Measurements from ENCODE around the gene SRCAP.
A peak's percentile ranks its signal among the peaks of the same experiment; 100 is the strongest.
"Not testable (repeated sequence)": the region's sequence is repeated elsewhere in the genome, so short reads cannot be mapped to it uniquely, and the experiment has no call there.

The SRCAP gene

GRCh38 chr16:30669903-30670824, 28.8 kb upstream of the SRCAP start:
- Mint-ChIP-seq H3K27ac (peak overlapping the region; percentile 37), H3K4me1 (ENCODE audit: low read depth) (no peaks in the 10 kb centered on the region), H3K4me3 (no peak overlapping the region), H3K9me3 (no peaks in the 10 kb centered on the region), H3K36me3 (ENCODE audit: low read depth) (peaks cover 60% of the 10 kb centered on the region), H3K27me3 (no peaks in the 10 kb centered on the region)
- no peak for DNase-seq

DNA sequence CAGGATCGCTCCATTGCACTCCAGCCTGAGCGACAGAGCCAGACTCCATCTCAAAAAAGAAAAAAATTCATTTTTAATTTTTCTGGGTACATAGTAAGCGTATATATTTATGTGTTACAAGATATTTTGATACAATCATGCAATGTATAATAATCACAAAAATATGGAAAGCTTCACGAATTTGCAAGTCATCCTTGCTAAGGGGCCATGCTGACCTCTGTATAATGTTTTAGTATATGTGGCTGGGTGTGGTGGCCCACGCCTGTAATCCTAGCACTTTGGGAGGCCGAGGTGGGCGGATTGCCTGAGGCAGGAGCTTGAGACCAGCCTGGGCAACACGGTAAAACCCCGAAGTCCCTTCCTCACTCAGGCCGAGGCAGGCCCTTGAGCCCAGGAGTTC, 23.8 kb upstream of the SRCAP start:
- no peaks in the 10 kb centered on the region for H3K27me3 Mint-ChIP-seq
- H3K4me3 Mint-ChIP-seq: no peak overlapping the region
- H3K4me1 Mint-ChIP-seq (ENCODE audit: low read depth): no peaks in the 10 kb centered on the region
- no peak overlapping the region for H3K27ac Mint-ChIP-seq
- H3K9me3 Mint-ChIP-seq: no peaks in the 10 kb centered on the region
- peaks cover 19% of the 10 kb centered on the region for H3K36me3 Mint-ChIP-seq (ENCODE audit: low read depth)
- no peak for DNase-seq

DNA sequence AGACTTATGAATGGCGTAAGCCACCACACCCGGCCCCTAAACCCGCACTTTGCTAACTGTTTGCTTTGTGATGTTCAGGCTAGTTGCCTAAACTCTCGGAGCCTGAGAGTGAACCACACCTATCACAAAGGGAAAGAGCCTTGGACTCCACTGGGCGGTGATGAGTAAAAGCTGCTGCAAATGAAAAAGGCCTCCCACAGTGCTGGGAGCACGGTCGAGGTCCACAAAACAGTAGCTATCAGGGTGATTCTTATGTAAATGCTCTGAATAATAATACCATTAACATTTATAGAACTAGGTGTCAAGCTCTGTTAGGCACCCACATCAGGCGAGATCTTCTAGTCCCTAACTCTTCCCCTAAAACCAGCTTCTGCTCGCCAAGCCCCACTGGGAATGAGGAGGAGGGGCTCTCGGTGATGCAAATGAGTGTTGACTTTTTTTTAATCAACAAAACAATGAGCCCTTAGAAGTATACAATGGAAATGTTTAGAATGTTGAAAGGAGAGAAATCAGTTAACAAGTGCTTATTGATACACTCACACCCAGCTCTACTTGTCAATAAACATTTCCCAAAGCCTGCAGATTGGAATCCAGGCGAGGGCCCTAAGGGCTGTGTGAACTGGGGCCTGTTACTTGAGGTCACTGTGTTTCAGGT, 20.9 kb upstream of the SRCAP start:
- Mint-ChIP-seq H3K36me3 (ENCODE audit: low read depth) (no peaks in the 10 kb centered on the region), H3K27me3 (no peaks in the 10 kb centered on the region), H3K4me1 (ENCODE audit: low read depth) (no peaks in the 10 kb centered on the region), H3K9me3 (no peaks in the 10 kb centered on the region), H3K27ac (no peak overlapping the region), H3K4me3 (no peak overlapping the region)
- no peak for DNase-seq

DNA sequence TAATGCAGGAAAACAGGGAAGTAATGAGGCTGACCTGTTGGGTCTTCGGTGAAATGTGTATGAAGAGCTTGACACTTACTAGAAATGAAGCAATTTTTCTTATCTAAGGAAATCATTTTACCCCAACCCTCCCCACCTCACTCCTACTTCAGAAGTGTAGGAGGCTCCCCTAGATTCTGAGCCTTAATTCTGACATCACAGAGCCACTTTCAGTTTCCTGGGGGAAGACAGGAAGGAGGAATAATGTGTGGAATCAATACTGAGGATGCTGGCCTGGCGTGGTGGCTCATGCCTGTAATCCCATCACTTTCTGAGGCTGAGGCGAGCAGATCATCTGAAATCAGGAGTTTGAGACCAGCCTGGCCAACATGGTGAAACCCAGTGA, 20.4 kb upstream of the SRCAP start:
- H3K27me3 Mint-ChIP-seq: no peaks in the 10 kb centered on the region
- H3K36me3 Mint-ChIP-seq (ENCODE audit: low read depth): no peaks in the 10 kb centered on the region
- no peak for DNase-seq
- no peaks in the 10 kb centered on the region for H3K4me1 Mint-ChIP-seq (ENCODE audit: low read depth)
- H3K27ac Mint-ChIP-seq: no peak overlapping the region
- no peaks in the 10 kb centered on the region for H3K9me3 Mint-ChIP-seq
- H3K4me3 Mint-ChIP-seq: no peak overlapping the region

- Mint-ChIP-seq H3K27me3 (no peaks in the 10 kb centered on the region), H3K9me3 (no peaks in the 10 kb centered on the region), H3K36me3 (ENCODE audit: low read depth) (no peaks in the 10 kb centered on the region), H3K27ac (no peak overlapping the region), H3K4me1 (ENCODE audit: low read depth) (no peaks in the 10 kb centered on the region), H3K4me3 (no peak overlapping the region)
- no peak for DNase-seq
Observed at GRCh38 chr16:30680326-30680725, 18.6 kb upstream of the SRCAP start.

DNA sequence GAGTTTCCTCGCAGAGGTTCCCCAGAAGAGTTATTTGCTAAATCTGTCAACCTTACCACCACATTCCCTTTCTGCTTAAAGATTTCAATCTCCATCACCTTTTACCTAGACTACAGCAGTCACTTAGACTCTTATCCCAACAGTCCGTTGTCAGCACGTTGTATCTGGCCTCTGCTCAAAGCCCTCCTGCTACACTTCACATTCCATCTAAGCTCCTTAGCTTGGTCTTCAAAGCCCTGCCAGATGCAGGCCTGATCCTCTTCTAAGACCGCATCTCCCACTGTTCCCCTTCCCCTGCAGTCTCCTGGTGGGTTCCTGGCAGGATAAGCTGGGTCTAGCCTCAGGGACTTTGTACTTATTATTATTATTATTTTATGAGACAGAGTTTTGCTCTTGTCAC, 10.3 kb upstream of the SRCAP start:
- Mint-ChIP-seq H3K4me3 (no peak overlapping the region), H3K9me3 (no peaks in the 10 kb centered on the region), H3K36me3 (ENCODE audit: low read depth) (no peaks in the 10 kb centered on the region), H3K27ac (no peak overlapping the region), H3K4me1 (ENCODE audit: low read depth) (peaks cover 6% of the 10 kb centered on the region), H3K27me3 (no peaks in the 10 kb centered on the region)
- no peak for DNase-seq

DNA sequence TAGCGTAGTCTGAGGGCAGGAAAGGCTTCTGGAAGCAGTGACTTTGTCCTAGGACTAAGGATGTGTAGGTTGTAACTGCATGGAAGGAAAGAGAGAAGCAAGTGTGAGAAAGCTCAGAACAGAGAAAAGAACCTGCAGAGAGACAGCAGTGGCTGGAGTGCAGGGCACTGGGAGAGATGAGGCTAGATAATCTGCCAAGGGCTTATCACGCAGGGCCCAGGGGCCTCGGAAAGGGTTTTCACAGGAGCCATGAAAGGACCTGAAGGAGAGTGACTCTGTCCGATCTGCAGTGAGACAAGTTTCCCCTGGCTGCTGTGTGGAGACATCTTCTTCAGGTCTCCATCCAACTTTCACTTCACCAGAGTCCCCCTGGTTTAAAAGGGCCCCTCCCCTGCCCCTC, 7.1 kb upstream of the SRCAP start:
- Mint-ChIP-seq H3K9me3 (no peaks in the 10 kb centered on the region), H3K4me1 (ENCODE audit: low read depth) (peaks cover 8% of the 10 kb centered on the region), H3K4me3 (no peak overlapping the region), H3K36me3 (ENCODE audit: low read depth) (no peaks in the 10 kb centered on the region), H3K27ac (no peak overlapping the region), H3K27me3 (no peaks in the 10 kb centered on the region)
- DNase-seq: no peak

- H3K9me3 Mint-ChIP-seq: no peaks in the 10 kb centered on the region
- peaks cover 14% of the 10 kb centered on the region for H3K4me1 Mint-ChIP-seq (ENCODE audit: low read depth)
- no peak overlapping the region for H3K27ac Mint-ChIP-seq
- H3K27me3 Mint-ChIP-seq: no peaks in the 10 kb centered on the region
- no peaks in the 10 kb centered on the region for H3K36me3 Mint-ChIP-seq (ENCODE audit: low read depth)
- no peak for DNase-seq
- H3K4me3 Mint-ChIP-seq: no peak overlapping the region
Observed at GRCh38 chr16:30692396-30693064, 6.4 kb upstream of the SRCAP start.

DNA sequence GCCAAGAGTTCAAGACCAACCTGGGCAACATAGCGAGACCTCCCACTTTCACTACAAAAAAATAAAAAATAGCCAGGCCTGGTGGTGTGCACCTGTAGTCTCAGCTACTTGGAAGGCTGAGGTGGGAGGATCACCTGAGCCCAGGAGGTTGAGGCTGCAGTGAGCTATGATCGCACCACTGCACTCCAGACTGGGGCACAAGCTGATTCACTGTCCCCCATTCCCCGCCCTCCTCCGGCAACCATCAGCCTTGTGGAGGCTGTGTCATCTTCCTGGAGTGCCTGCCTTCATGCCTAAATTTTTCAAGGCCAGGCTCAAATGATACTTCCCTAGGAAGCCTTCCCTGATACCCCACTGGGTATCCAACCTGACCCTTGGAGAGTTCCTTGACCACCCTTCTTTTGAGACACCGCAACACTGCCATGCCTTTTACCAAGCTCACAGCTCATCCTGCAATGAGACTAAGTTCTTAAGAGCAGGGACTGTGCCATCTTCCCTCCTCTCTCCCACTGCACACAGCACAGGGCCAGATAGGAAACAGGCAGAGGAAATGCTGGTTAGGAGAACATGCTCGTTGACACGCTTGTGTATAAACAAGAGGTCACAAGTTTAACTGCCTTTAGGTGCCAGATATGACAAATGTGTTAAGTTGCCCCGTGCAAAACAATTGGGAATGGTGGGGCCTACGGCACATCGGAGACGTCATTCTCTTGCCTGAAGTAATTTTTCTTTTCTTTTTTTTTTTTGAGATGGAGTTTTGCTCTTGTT, 3.9 kb upstream of the SRCAP start:
- peak overlapping the region; percentile 34 for H3K27ac Mint-ChIP-seq
- no peaks in the 10 kb centered on the region for H3K9me3 Mint-ChIP-seq
- peaks cover 23% of the 10 kb centered on the region for H3K4me1 Mint-ChIP-seq (ENCODE audit: low read depth)
- H3K36me3 Mint-ChIP-seq (ENCODE audit: low read depth): peaks cover 19% of the 10 kb centered on the region
- no peak for DNase-seq
- no peak overlapping the region for H3K4me3 Mint-ChIP-seq
- H3K27me3 Mint-ChIP-seq: no peaks in the 10 kb centered on the region

GRCh38 chr16:30696646-30697045, 2.3 kb upstream of the SRCAP start:
- H3K9me3 Mint-ChIP-seq, H3K27ac Mint-ChIP-seq, DNase-seq, H3K27me3 Mint-ChIP-seq, H3K4me3 Mint-ChIP-seq: not testable (repeated sequence)
- Mint-ChIP-seq H3K4me1 (ENCODE audit: low read depth) (peaks cover 32% of the 10 kb centered on the region), H3K36me3 (ENCODE audit: low read depth) (peaks cover 34% of the 10 kb centered on the region)

GRCh38 chr16:30697264-30698138, 1.5 kb upstream of the SRCAP start:
- peak overlapping the region; percentile 97 for H3K4me3 Mint-ChIP-seq
- H3K27me3 Mint-ChIP-seq: no peaks in the 10 kb centered on the region
- H3K4me1 Mint-ChIP-seq (ENCODE audit: low read depth): peaks cover 32% of the 10 kb centered on the region
- DNase-seq: no peak
- no peaks in the 10 kb centered on the region for H3K9me3 Mint-ChIP-seq
- peaks cover 41% of the 10 kb centered on the region for H3K36me3 Mint-ChIP-seq (ENCODE audit: low read depth)
- H3K27ac Mint-ChIP-seq: peak overlapping the region; percentile 100

GRCh38 chr16:30698139-30698815, 694 bp upstream of the SRCAP start:
- H3K27me3 Mint-ChIP-seq: no peaks in the 10 kb centered on the region
- peak overlapping the region; percentile 100 for H3K27ac Mint-ChIP-seq
- no peaks in the 10 kb centered on the region for H3K9me3 Mint-ChIP-seq
- H3K4me3 Mint-ChIP-seq: peak overlapping the region; percentile 97
- peaks cover 48% of the 10 kb centered on the region for H3K36me3 Mint-ChIP-seq (ENCODE audit: low read depth)
- DNase-seq: peak; percentile 98
- H3K4me1 Mint-ChIP-seq (ENCODE audit: low read depth): peaks cover 34% of the 10 kb centered on the region

DNA sequence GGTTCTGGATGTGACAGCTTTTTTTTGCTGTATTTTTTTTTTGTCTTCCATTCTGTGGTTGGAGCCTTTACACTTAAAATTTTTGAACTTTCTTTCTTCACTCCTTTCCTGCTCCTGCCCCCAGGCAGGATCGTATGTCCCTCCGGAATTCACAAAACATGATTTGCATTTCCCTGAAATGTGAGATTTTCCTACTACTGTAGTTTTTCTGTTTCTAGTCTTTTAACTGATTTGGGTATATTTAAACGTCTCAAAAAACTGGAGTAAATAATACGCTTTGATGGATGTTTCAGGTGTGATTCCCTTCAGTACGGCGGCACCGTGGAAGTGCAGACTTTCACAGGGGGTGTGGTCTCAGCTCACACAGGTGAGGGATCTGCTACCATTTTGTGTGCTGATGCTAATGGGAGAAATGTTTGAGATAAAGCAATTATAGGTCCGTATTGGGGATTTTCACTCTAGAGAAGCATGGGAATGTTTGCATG, 686 bp downstream of the SRCAP start:
- H3K27me3 Mint-ChIP-seq: no peaks in the 10 kb centered on the region
- no peak for DNase-seq
- peaks cover 61% of the 10 kb centered on the region for H3K36me3 Mint-ChIP-seq (ENCODE audit: low read depth)
- peaks cover 29% of the 10 kb centered on the region for H3K4me1 Mint-ChIP-seq (ENCODE audit: low read depth)
- H3K9me3 Mint-ChIP-seq: no peaks in the 10 kb centered on the region
- H3K27ac Mint-ChIP-seq: peak overlapping the region; percentile 100
- peak overlapping the region; percentile 97 for H3K4me3 Mint-ChIP-seq
